Measurements from ENCODE around the gene RNF150.
"Not testable (repeated sequence)": the region's sequence is repeated elsewhere in the genome, so short reads cannot be mapped to it uniquely, and the experiment has no call there.

The RNF150 gene

GRCh38 chr4:141075553-141075952 lies 57.7 kb downstream of the RNF150 start:
- no peak for DNase-seq (ENCODE audit: low spot score)

- no peak for DNase-seq (ENCODE audit: low spot score)
Measured at GRCh38 chr4:141074098-141074878, 59.0 kb downstream of the RNF150 start.

GRCh38 chr4:141066690-141067089 lies 66.6 kb downstream of the RNF150 start:
- no peak for DNase-seq (ENCODE audit: low spot score)

- DNase-seq (ENCODE audit: low spot score) = no peak
Measured at GRCh38 chr4:141065872-141066271, 67.4 kb downstream of the RNF150 start.

- DNase-seq (ENCODE audit: low spot score) = no peak
Measured at GRCh38 chr4:141062651-141063050, 70.6 kb downstream of the RNF150 start.

GRCh38 chr4:141058591-141059512 lies 74.4 kb downstream of the RNF150 start:
- DNase-seq (ENCODE audit: low spot score) = no peak

GRCh38 chr4:141057582-141057981 lies 75.7 kb downstream of the RNF150 start:
- no peak for DNase-seq (ENCODE audit: low spot score)

- no peak for DNase-seq (ENCODE audit: low spot score)
Measured at GRCh38 chr4:141056473-141056872, 76.8 kb downstream of the RNF150 start.

GRCh38 chr4:141054446-141054845 lies 78.8 kb downstream of the RNF150 start:
- no peak for DNase-seq (ENCODE audit: low spot score)

- DNase-seq (ENCODE audit: low spot score) = not testable (repeated sequence)
Measured at GRCh38 chr4:141050999-141051398, 82.3 kb downstream of the RNF150 start.

GRCh38 chr4:141047228-141047884 lies 85.9 kb downstream of the RNF150 start:
- DNase-seq (ENCODE audit: low spot score) = no peak

GRCh38 chr4:141046255-141046654 lies 87.0 kb downstream of the RNF150 start:
- no peak for DNase-seq (ENCODE audit: low spot score)

- no peak for DNase-seq (ENCODE audit: low spot score)
Measured at GRCh38 chr4:141045848-141046247, 87.4 kb downstream of the RNF150 start.

- DNase-seq (ENCODE audit: low spot score) = no peak
Measured at GRCh38 chr4:141041021-141041476, 92.2 kb downstream of the RNF150 start.

- no peak for DNase-seq (ENCODE audit: low spot score)
Measured at GRCh38 chr4:141039156-141039555, 94.1 kb downstream of the RNF150 start.

- DNase-seq (ENCODE audit: low spot score) = no peak
Measured at GRCh38 chr4:141038428-141038827, 94.8 kb downstream of the RNF150 start.

GRCh38 chr4:141037446-141037845 lies 95.8 kb downstream of the RNF150 start:
- no peak for DNase-seq (ENCODE audit: low spot score)

- DNase-seq (ENCODE audit: low spot score) = no peak
Measured at GRCh38 chr4:141036786-141037185, 96.5 kb downstream of the RNF150 start.

GRCh38 chr4:141035920-141036319 lies 97.3 kb downstream of the RNF150 start:
- DNase-seq (ENCODE audit: low spot score) = no peak

GRCh38 chr4:141028024-141028529 lies 105.2 kb downstream of the RNF150 start:
- DNase-seq (ENCODE audit: low spot score) = no peak

GRCh38 chr4:141027421-141027820 lies 105.8 kb downstream of the RNF150 start:
- no peak for DNase-seq (ENCODE audit: low spot score)

GRCh38 chr4:141026900-141027299 lies 106.4 kb downstream of the RNF150 start:
- no peak for DNase-seq (ENCODE audit: low spot score)
